ENCODE results near the gene AGAP2.

DNA sequence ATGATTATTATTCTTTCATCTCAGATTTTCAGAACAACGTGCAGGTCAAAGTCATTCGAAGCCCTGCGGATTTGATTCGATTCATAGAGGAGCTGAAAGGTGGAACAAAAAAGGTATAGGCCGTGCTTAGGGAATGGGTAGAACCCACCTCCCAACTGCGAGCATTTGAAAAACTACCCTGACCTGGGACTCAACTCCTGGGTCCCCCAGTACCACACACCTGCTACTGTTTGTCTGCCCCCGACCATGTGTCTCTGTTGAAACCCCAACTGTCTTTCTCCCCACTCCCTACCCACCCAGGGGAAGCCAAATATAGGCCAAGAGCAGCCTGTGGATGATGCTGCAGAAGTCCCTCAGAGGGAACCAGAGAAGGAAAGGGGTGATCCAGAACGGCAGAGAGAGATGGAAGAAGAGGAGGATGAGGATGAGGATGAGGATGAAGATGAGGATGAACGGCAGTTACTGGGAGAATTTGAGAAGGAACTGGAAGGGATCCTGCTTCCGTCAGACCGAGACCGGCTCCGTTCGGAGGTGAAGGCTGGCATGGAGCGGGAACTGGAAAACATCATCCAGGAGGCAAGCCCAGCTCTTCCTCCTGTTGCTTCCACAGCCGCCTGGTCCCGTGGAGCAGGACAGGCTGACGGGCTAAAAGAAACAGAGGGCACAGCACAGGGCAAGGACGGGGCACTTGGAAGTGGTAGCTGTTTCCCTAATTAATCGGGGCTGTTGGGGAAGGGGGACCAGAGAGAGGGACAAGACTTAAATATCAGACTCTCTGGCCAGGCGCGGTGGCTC lies 20.5 kb downstream of the AGAP2 start:
- no peak for TF ChIP-seq EZH2 (IDR thresholded peaks at IDR 0.05; ENCODE audit: insufficient read depth, low read length)
- TF ChIP-seq, protein P1, sequence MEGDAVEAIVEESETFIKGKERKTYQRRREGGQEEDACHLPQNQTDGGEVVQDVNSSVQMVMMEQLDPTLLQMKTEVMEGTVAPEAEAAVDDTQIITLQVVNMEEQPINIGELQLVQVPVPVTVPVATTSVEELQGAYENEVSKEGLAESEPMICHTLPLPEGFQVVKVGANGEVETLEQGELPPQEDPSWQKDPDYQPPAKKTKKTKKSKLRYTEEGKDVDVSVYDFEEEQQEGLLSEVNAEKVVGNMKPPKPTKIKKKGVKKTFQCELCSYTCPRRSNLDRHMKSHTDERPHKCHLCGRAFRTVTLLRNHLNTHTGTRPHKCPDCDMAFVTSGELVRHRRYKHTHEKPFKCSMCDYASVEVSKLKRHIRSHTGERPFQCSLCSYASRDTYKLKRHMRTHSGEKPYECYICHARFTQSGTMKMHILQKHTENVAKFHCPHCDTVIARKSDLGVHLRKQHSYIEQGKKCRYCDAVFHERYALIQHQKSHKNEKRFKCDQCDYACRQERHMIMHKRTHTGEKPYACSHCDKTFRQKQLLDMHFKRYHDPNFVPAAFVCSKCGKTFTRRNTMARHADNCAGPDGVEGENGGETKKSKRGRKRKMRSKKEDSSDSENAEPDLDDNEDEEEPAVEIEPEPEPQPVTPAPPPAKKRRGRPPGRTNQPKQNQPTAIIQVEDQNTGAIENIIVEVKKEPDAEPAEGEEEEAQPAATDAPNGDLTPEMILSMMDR (IDR thresholded peaks at IDR 0.05; ENCODE audit: insufficient read depth, low read depth, low read length): no peak
